ENCODE results near the gene KDM4F. TPM values are rescaled to one million over a fixed set of nuclear protein-coding genes. Genes with fewer than 3 reads are reported as not detected.

Gene KDM4F
- total and polyA plus RNA-seq, 2 of the 8 experiments (the other 6 are each of a cell fraction or from before 2014, with no cell fraction given), result not detected

DNA sequence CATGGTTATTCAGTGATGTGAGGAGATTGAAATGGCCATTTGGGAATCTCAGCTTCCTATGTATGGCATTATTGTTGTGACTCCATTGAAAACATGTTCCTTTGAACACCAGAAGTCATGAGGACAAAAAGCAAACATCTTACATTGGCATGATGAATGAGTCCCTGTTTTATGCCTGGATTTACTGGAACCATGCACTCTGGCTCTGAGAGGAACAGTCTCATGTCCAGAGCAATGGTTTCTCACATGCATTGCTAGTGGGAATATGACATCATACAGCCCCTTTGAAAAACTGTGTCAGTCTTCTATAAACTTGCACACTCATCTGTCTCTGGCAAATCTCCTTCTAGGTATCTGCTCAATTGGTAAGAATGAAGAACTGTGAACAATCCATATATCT lies 3.4 kb upstream of the KDM4F start:
- H3K4me2 ChIP-seq (ENCODE audit: insufficient read depth in 1 of 2, low read depth in 2 of 2, low read length in 2 of 2), result no peak overlapping the region
- no peak overlapping the region for H2AK5ac ChIP-seq (ENCODE audit: low read depth, low read length)
- no peak overlapping the region for H3K56ac ChIP-seq (replicated peaks; ENCODE audit: insufficient read length, low read depth, low read length)
- no peak overlapping the region for H4K91ac ChIP-seq (replicated peaks; ENCODE audit: insufficient read length, low read length)
- no peak overlapping the region for H2BK120ac ChIP-seq (replicated peaks; ENCODE audit: low read depth, low read length)
- no peaks in the 10 kb centered on the region; a peak in 1 of 7 replicates for H3K27me3 ChIP-seq (replicated peaks in 1 of 4; ENCODE audit: control insufficient read depth in 3 of 4, extremely low read depth in 1 of 4, insufficient read depth in 3 of 4, low read length in 3 of 4)
- no peak overlapping the region for H4K5ac ChIP-seq (ENCODE audit: insufficient read length, low read depth, low read length)
- ChIA-PET POLR2A (ENCODE audit: partially characterized antibody) (no interaction called here), CTCF (ENCODE audit: partially characterized antibody) (interaction anchor here (1.0 kb wide), 2 partner anchors 13 to 24 kb away, joined by 3 read pairs; no protein-coding TSS in a partner anchor)
- no peak overlapping the region for H3K18ac ChIP-seq (ENCODE audit: extremely low read depth, low read length)
- H2BK15ac ChIP-seq (ENCODE audit: low read length), result no peak overlapping the region
- FAIRE-seq (no peak), DNase-seq (ENCODE audit: low read depth in 1 of 2, low spot score in 2 of 2) (no peak)
- H2AFZ ChIP-seq (ENCODE audit: low read length), result no peak overlapping the region
- H3K9me3 ChIP-seq (ENCODE audit: insufficient read depth in 2 of 2, low read depth in 1 of 2, low read length in 1 of 2), result no peaks in the 10 kb centered on the region; a peak in 1 of 4 replicates
- TF ChIP-seq, protein P1, sequence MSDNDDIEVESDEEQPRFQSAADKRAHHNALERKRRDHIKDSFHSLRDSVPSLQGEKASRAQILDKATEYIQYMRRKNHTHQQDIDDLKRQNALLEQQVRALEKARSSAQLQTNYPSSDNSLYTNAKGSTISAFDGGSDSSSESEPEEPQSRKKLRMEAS (IDR thresholded peaks at IDR 0.05), result no peak
- TF ChIP-seq POLR2A (IDR thresholded peaks at IDR 0.05; ENCODE audit: control extremely low read depth in 1 of 2, low read depth in 2 of 2, low read length in 2 of 2) (no peak), MAFK (IDR thresholded peaks at IDR 0.05; ENCODE audit: low read depth, low read length) (no peak), BCL11A (IDR thresholded peaks at IDR 0.05; ENCODE audit: low read depth in 2 of 2, low read length in 2 of 2) (no peak), FOSL1 (IDR thresholded peaks at IDR 0.05; ENCODE audit: insufficient read depth, low read depth, low read length) (no peak), POU5F1 (IDR thresholded peaks at IDR 0.05; ENCODE audit: low read depth, low read length) (no peak), HDAC2 (IDR thresholded peaks at IDR 0.05; ENCODE audit: borderline replicate concordance in 1 of 2, low read depth in 2 of 2, low read length in 2 of 2) (no peak), PHF8 (conservative IDR thresholded peaks at IDR 0.05; ENCODE audit: low read depth, low read length) (no peak), RBBP5 (IDR thresholded peaks at IDR 0.05; ENCODE audit: borderline replicate concordance, low read depth, low read length) (no peak), SIN3A (conservative IDR thresholded peaks at IDR 0.05 in 1 of 2, IDR thresholded peaks at IDR 0.05 in 1 of 2; ENCODE audit: low read depth in 1 of 2, low read length in 2 of 2) (no peak)
- no peaks in the 10 kb centered on the region for H3K79me2 ChIP-seq (ENCODE audit: control insufficient read depth in 1 of 2, insufficient read depth in 2 of 2, low read length in 2 of 2)
- no peak overlapping the region for H2BK5ac ChIP-seq (ENCODE audit: low read depth, low read length)
- H3K4me3 ChIP-seq (ENCODE audit: extremely low read depth in 1 of 4, insufficient read depth in 2 of 4, low read depth in 3 of 4, low read length in 4 of 4), result no peak overlapping the region
- H3K9ac ChIP-seq (replicated peaks in 1 of 4; ENCODE audit: extremely low read depth in 1 of 4, low read depth in 3 of 4, low read length in 3 of 4), result no peak overlapping the region
- H3K36me3 ChIP-seq (ENCODE audit: control insufficient read depth in 2 of 4, insufficient read depth in 4 of 4, low read length in 3 of 4), result no peaks in the 10 kb centered on the region
- no peaks in the 10 kb centered on the region for H4K20me1 ChIP-seq (replicated peaks in 1 of 2; ENCODE audit: control insufficient read depth in 1 of 2, insufficient read depth in 2 of 2, low read length in 2 of 2)
- H2BK12ac ChIP-seq (ENCODE audit: low read depth, low read length), result no peak overlapping the region
- H2BK20ac ChIP-seq (ENCODE audit: low read length), result no peak overlapping the region
- H4K8ac ChIP-seq (ENCODE audit: extremely low read depth, insufficient read depth, low read length), result no peak overlapping the region
- H3K4me1 ChIP-seq (replicated peaks in 1 of 4; ENCODE audit: control insufficient read depth in 3 of 4, insufficient read depth in 4 of 4, low read length in 3 of 4), result no peaks in the 10 kb centered on the region; a peak in 1 of 7 replicates
- no peaks in the 10 kb centered on the region for H3K23me2 ChIP-seq (ENCODE audit: low read depth, low read length)
- H3K79me1 ChIP-seq (ENCODE audit: low read depth, low read length), result no peaks in the 10 kb centered on the region
- no peak overlapping the region for H3K14ac ChIP-seq (ENCODE audit: insufficient read length)
- no peak overlapping the region for H3K27ac ChIP-seq (ENCODE audit: low read depth, low read length)
- no peak overlapping the region for H3K4ac ChIP-seq (replicated peaks; ENCODE audit: insufficient read length, low read depth, low read length)
- no peak overlapping the region for H3K23ac ChIP-seq (ENCODE audit: insufficient read length)
